Esophagus squamous epithelium (tissue), 5 donors: Measurements from ENCODE around the gene PHF23. TPM values are rescaled to one million over a fixed set of nuclear protein-coding genes. Genes with fewer than 3 reads are reported as not detected.

Experiments
- DNase-seq: peaks from one replicate; lab custom pipeline; 2025; lab: John Stamatoyannopoulos, UW
- H3K27ac ChIP-seq, 4 donors: fragments of 200-600 bp; sonication (generic); one replicate each; pipeline ENCODE4 v1.5.1; 2016 to 2019; ENCODE audit warnings: mild to moderate bottlenecking in 1 of 4
- H3K27me3 ChIP-seq, 4 donors: fragments of 200-600 bp; sonication (generic); 1 replicate in 3 of 4; 2 replicates in 1 of 4; pipeline versions ENCODE4 v1.5.1 to v1.6.0; 2017 to 2021; ENCODE audit warnings: antibody characterized with exemption in 1 of 4
- H3K36me3 ChIP-seq, 3 donors: fragments of 200-600 bp; sonication (generic); one replicate each; pipeline ENCODE4 v1.5.1; 2016 to 2019
- H3K4me1 ChIP-seq, 3 donors: fragments of 200-600 bp; sonication (generic); one replicate each; pipeline ENCODE4 v1.5.1; 2017 to 2019
- H3K4me3 ChIP-seq, 4 donors: fragments of 200-600 bp; sonication (generic); 1 replicate in 3 of 4; 2 replicates in 1 of 4; pipeline ENCODE4 v1.5.1; 2016 to 2019; ENCODE audit warnings: mild to moderate bottlenecking in 2 of 4, moderate library complexity in 1 of 4
- H3K9me3 ChIP-seq, 3 donors: fragments of 200-600 bp; sonication (generic); one replicate each; pipeline ENCODE4 v1.5.1; 2016 to 2019
- POLR2A ChIP-seq, 4 donors: fragments of 450-650 bp; IDR thresholded peaks; one replicate each; pipeline ENCODE4 v1.6.1; 2017; ENCODE audit warnings: antibody characterized with exemption in 4 of 4, mild to moderate bottlenecking in 4 of 4, moderate library complexity in 3 of 4
- WGBS, 2 donors: methylation state at CpG; one replicate each; pipeline ENCODE4 v1.1.5; 2018; 5-methylcytosine and 5-hydroxymethylcytosine counted together
- intact Hi-C: fragments of 100-400 bp; cut with DNase I; formaldehyde crosslinking; loops from one replicate; pipeline ENCODE4 v1.15.0; 2022
- total RNA-seq, 4 donors: library from RNA; depleted of rRNA; stranded (reverse); fragments of >200 nt; gene quantifications; one replicate each; pipeline ENCODE4 v1.1.0, GENCODE V29; 2016
- TF ChIP-seq, protein P1 (sequence below), 6 experiments: fragments of 450-650 bp in 4 of 6; fragments of 200-600 bp in 2 of 6; sonication (generic) in 2 of 6; IDR thresholded peaks; one replicate each; pipeline ENCODE4 v1.5.1; 2016 to 2019; ENCODE audit warnings: antibody characterized with exemption in 6 of 6, mild to moderate bottlenecking in 4 of 6, moderate library complexity in 4 of 6
- donor health status: DM: yes; HTN: yes; CAD: no.

The PHF23 gene
- total RNA-seq, 4 donors from 2014 or later, result 24.7 to 30.6 (median 27.0) TPM

DNA sequence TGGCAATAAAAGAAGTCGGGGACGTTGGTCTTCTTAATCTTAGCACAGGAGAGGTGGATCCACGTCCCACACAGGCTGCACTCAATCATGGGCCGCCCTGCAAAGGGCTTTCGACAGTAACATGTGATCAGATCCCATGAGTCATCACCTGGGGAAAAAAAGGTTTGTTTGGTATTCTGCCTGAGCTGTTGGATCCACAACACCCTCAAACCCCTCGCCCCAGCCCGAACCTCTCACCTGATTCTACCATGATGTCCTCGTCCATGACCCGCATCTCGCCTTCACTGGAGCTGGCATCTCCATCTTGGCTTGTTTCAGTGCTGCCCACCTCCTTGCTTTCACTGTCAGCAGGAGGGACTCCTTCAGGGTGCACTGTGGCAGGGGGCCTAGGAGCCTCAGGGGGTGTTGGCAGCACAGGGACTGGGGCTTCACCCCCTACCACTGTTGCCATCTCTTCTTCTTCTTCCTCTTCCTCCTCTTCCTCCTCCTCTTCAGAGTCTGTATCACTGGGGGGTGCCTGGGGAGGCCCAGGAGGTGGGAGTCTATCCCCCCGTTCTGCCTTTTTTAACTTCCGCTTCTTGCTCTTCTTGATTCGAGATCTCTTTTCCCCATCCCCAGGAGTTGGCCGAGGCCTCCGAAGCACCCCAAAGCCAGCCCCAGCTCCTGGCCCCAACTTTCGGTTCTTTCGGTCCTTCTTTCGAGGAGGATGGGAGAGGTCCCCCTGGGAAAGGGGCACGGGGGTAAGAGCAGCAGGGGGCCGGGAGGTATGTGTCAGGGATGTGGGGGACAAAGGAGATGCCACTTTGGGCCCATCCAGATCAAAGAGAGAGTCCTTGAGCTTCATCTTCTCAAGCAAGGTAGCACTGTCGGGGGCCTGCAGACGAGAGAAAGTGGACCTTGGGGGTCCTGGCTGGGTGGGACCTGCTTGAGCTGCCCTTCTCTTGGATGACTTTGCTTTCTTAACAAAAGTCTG lies 3.3 kb downstream of the PHF23 start:
- Histone ChIP-seq H3K4me3 (no peak overlapping the region), H3K4me1 (peaks cover 43 to 77% (median 53%) of the 10 kb centered on the region in 3 donors), H3K9me3 (no peaks in the 10 kb centered on the region), H3K27ac (peak overlapping the region; percentile 92 to 97 (median 94)), H3K36me3 (peaks cover 12 to 34% (median 13%) of the 10 kb centered on the region in 3 donors), H3K27me3 (no peaks in the 10 kb centered on the region)
- intact Hi-C loops, result no loop called here
- no peak for TF ChIP-seq POLR2A (IDR thresholded peaks at IDR 0.05)
- TF ChIP-seq, protein P1, sequence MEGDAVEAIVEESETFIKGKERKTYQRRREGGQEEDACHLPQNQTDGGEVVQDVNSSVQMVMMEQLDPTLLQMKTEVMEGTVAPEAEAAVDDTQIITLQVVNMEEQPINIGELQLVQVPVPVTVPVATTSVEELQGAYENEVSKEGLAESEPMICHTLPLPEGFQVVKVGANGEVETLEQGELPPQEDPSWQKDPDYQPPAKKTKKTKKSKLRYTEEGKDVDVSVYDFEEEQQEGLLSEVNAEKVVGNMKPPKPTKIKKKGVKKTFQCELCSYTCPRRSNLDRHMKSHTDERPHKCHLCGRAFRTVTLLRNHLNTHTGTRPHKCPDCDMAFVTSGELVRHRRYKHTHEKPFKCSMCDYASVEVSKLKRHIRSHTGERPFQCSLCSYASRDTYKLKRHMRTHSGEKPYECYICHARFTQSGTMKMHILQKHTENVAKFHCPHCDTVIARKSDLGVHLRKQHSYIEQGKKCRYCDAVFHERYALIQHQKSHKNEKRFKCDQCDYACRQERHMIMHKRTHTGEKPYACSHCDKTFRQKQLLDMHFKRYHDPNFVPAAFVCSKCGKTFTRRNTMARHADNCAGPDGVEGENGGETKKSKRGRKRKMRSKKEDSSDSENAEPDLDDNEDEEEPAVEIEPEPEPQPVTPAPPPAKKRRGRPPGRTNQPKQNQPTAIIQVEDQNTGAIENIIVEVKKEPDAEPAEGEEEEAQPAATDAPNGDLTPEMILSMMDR (IDR thresholded peaks at IDR 0.05), result no peak
- no peak for DNase-seq
- WGBS, 2 donors, result 83 to 86% methylated on average over 14 to 15 of the region's 22 CpGs

DNA sequence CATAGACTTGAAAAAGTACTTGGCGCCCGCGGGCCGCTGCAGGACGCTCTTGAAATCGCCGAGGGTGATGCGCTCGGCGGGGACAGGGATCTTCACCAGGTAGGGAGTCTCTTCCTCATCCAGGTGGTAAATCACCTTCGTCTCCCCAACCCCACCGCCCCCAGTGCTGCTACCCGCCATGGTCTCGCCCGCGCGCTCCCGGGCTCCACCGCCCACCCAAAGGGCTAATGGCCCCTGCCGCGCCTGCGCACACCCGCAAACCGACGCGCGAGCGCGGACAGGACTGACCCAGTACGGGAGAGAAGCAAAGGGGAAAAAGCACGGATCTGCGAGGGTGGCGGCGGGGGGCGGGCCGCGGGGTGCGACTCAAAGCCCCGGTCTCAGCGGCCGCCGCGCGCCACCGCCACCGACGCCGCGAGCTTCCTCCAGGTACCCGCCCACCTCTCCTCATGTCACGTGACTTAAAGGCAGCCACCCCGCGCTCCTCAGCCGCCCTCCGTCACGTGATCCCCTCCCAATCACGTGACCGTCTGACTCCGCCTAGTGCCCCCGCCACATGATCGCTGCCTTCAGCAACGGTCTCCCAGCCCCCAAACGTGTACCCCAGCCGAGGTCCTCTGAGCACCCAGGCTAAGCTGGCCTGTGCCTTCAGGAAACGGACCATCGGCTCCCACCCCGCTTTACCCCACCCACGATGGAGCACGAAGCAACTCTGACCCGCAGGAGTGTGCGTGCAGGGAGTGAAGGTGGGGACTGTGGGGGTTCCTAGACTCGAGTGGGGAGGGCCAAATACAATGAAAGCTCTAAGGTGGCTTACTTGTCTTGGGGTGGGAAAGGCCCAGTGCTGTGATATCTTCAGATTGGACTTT lies 4.9 kb downstream of the PHF23 start, which contains the start of gene DVL2:
DVL2 (minus strand) TSS at position 435 of the 869 bp plus-strand sequence; CDS start at position 180, 255 bp downstream.
- TF ChIP-seq, protein P1 (IDR thresholded peaks at IDR 0.05), result peak in 3 of 6 experiments; percentile 19 to 23 (median 21)
- TF ChIP-seq POLR2A (IDR thresholded peaks at IDR 0.05), result peak in 3 of 4 donors; percentile 66 to 89 (median 87)
- DNase-seq, result peak; percentile 84
- Histone ChIP-seq H3K4me1 (peaks cover 32 to 81% (median 41%) of the 10 kb centered on the region in 3 donors), H3K36me3 (peaks cover 13 to 38% (median 22%) of the 10 kb centered on the region in 3 donors), H3K9me3 (no peaks in the 10 kb centered on the region), H3K27me3 (no peaks in the 10 kb centered on the region), H3K27ac (peak within 1 kb of the TSS; percentile 92 to 97 (median 94)), H3K4me3 (peak within 1 kb of the TSS; percentile 90 to 98 (median 97))
- 0 to 1% methylated on average over 20 to 25 of the region's 72 CpGs for WGBS, 2 donors
- intact Hi-C loops, result no loop called here

DNA sequence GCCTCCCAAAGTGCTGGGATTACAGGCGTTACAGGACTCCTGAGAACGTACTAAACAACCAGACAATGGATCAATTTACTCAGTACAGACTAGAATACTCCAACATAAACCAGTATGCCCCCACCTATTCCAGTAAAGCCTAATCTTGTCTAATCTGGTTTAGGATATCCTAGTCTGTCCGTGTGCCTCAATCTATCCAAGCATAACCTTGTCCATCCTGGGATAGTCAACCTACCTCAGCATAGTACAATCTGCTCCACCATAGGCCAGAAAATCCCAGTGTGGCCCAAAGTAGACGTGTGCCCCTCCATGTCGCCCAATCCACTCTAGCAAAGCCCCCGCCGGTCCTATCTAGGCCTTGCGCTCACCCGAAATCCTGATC lies 5.6 kb downstream of the PHF23 start:
- Histone ChIP-seq H3K9me3 (no peaks in the 10 kb centered on the region), H3K36me3 (peaks cover 14 to 44% (median 28%) of the 10 kb centered on the region in 3 donors), H3K27me3 (no peaks in the 10 kb centered on the region), H3K4me3 (peak overlapping the region; percentile 90 to 98 (median 97)), H3K27ac (peak overlapping the region; percentile 92 to 97 (median 94)), H3K4me1 (peaks cover 32 to 87% (median 47%) of the 10 kb centered on the region in 3 donors)
- DNase-seq, result no peak
- WGBS, 2 donors, result 3% methylated on average over 5 of the region's 9 CpGs
- TF ChIP-seq, protein P1 (IDR thresholded peaks at IDR 0.05), result no peak
- no peak for TF ChIP-seq POLR2A (IDR thresholded peaks at IDR 0.05)
- intact Hi-C loops, result no loop called here

DNA sequence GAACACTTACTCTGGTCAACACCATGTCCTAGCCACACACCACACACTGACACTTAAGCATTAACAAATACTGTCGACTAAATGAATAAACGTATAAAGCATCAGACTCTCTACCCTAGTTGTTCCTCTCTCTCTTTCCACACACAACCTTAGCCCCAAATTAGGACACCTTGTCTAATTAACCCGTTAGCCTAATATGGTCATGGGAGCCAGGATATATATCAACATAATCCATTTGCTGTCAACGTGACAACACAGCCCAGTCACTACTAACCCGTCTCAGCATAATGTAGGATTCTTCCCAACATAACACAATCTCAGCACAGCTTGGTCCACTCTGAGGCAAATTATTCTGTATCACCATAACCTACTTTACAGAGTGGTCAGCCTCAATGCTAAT lies 7.1 kb downstream of the PHF23 start:
- Histone ChIP-seq H3K27me3 (no peaks in the 10 kb centered on the region), H3K27ac (peak overlapping the region; percentile 9 to 97 (median 54)), H3K9me3 (no peaks in the 10 kb centered on the region), H3K36me3 (peaks cover 18 to 57% (median 31%) of the 10 kb centered on the region in 3 donors), H3K4me3 (peak overlapping the region in 2 of 4 donors; percentile 97 to 98), H3K4me1 (peaks cover 29 to 95% (median 52%) of the 10 kb centered on the region in 3 donors)
- no peak for TF ChIP-seq POLR2A (IDR thresholded peaks at IDR 0.05)
- TF ChIP-seq, protein P1 (IDR thresholded peaks at IDR 0.05), result no peak
- DNase-seq, result no peak
- WGBS, 2 donors, result 58 to 66% methylated on average over 5 of the region's 5 CpGs
- intact Hi-C loops, result no loop called here
